ENCODE results near the gene FSTL3. TPM values are rescaled to one million over a fixed set of nuclear protein-coding genes. Genes with fewer than 3 reads are reported as not detected.
"Not testable (repeated sequence)": the region's sequence is repeated elsewhere in the genome, so short reads cannot be mapped to it uniquely, and the experiment has no call there.

Gene FSTL3
- total RNA-seq, 2 experiments from 2014 or later = 2.2 to 3.1 TPM

DNA sequence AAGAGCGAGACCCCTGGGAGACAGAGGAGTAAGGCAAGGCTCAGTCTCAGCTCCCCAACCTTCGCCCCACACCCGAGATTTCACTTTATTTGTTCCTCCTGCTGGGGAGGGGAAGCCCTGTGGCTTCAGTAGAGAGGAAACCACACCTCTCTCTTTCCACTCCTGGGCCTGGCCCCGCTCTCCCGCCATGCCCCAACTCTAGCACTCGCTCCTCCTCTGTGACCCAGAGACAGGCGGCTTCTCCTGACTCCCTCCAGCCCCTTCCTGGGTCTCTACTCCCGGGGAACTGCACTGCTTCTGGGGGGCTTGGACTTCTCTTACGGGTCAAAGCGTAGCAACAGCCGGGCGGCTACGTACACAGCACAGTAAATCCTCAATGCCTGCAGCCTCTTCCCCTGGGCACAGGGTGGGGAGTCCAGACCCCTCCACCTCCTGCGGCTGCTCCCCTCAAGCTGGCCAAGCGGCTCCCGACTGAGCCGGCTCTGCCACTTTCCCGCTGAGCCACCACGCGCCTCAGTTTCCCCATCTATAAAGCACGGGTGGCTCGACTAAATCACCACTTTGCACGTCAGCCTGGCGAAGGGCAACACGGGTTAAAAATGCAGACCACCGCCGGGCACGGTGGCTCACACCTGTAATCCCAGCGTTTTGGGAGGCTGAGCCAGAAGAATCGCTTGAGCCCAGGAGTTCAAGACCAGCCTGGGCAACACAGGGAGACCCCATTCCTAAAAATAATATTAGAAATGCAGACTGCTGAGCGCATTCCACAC, 14.6 kb upstream of the FSTL3 start:
- ATAC-seq (peak; percentile 48), DNase-seq (peak; percentile 83)
- no peaks in the 10 kb centered on the region for H3K27me3 Mint-ChIP-seq
- peaks cover 5% of the 10 kb centered on the region for H3K36me3 Mint-ChIP-seq
- H3K4me1 Mint-ChIP-seq = peaks cover 47% of the 10 kb centered on the region
- peak overlapping the region; percentile 95 for H3K27ac Mint-ChIP-seq
- CTCF ChIA-PET = interaction anchor here (1.6 to 2.2 kb wide), 2 partner anchors 18 to 151 kb away, joined by 5 to 9 read pairs; no protein-coding TSS in a partner anchor
- peak overlapping the region; percentile 94 for H3K4me3 Mint-ChIP-seq
- no peaks in the 10 kb centered on the region for H3K9me3 Mint-ChIP-seq (ENCODE audit: low read depth)

DNA sequence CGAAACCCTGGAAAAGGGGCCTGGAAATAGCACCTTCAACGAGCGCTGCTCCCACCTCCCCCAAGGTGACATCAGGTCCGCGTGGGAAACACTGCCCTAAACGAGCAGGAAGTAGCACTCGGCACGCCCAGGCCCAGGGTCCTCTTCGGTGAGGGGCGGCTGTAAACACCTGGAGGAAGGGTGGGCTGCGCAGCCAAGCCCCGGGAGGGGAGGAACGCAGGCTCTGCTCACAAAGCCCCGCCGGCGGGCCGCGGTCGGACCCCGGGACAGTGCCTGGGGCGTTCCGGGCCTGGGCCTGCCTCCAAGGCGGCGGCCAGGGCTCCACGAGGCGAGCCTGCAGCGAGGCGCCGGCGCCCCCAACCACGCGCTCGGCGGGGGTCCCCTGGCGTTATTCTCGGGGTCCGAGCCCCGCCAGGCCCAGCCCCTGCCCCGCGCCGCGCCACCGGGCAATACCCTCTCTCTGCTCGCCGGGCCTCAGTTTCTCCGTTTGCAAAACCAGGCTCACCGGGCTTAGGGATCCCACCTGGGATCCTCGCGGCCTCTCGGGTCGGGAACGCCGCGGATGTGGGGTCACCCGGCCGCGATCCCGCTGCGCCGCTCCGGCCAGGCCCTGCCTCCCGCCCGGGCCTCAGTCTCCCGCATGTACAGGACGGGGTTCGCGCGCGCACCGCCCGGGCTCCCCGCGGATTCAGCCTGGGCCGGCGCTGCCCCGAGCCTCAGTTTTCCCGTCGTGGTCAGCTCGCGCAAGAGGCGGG, 13.8 kb upstream of the FSTL3 start:
- no peaks in the 10 kb centered on the region for H3K27me3 Mint-ChIP-seq
- DNase-seq (peak; percentile 87), ATAC-seq (peak; percentile 43)
- H3K36me3 Mint-ChIP-seq = peaks cover 5% of the 10 kb centered on the region
- CTCF ChIA-PET = interaction anchor here (1.4 to 3.7 kb wide), 5 partner anchors 17 to 152 kb away, joined by 3 to 40 read pairs (median 6); no protein-coding TSS in a partner anchor
- no peaks in the 10 kb centered on the region for H3K9me3 Mint-ChIP-seq (ENCODE audit: low read depth)
- H3K4me3 Mint-ChIP-seq = peak overlapping the region; percentile 94
- peak overlapping the region; percentile 95 for H3K27ac Mint-ChIP-seq
- peaks cover 42% of the 10 kb centered on the region for H3K4me1 Mint-ChIP-seq

DNA sequence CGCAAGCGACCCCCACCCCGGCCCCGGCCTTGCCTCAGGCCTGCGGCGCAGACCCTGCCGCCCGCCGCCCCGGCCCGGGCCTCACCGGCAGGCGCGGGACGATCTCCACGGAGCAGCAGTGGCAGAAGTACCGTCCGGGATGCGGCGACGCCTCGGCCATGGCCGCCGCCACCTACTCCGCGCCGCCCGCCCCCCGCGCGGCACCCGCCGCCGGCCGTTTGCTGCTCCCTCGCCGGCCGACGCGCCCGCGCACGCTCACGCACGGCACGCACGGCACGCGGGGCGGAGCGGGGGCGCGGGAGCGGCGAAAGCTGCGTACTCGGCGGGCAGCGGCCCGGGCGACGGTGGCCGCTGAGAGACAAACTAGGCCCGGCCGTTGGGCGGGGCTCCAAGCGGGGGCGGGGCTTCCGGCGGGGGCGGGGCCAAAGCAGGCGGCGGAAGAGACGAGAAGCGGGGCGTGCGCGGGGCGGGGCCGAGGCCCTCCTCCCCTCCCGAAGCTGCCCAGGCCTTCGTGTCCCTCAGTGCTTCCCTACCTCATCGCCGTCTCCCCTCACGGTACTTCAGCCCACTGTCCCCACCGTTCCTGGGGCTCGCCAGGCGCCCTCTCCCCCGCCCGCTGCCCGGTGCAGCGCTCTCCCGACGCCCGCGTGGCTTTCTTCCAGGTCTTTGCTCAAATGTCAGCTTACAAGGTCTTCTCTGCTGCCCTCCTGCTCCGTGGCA, 13.1 kb upstream of the FSTL3 start, which contains the start of gene RNF126:
Gene RNF126, minus strand, starts transcription at position 253 of the 720 bp plus-strand sequence. Its CDS starts 93 bp downstream, at position 160.
- ATAC-seq = peak; percentile 65
- CTCF ChIA-PET = interaction anchor here (0.6 to 3.7 kb wide), 6 partner anchors 17 to 414 kb away, joined by 3 to 40 read pairs (median 4); no protein-coding TSS in a partner anchor
- Mint-ChIP-seq H3K4me3 (peak within 1 kb of the TSS; percentile 94), H3K27ac (peak within 1 kb of the TSS; percentile 95), H3K4me1 (peaks cover 40% of the 10 kb centered on the region), H3K27me3 (no peaks in the 10 kb centered on the region), H3K9me3 (ENCODE audit: low read depth) (no peaks in the 10 kb centered on the region), H3K36me3 (peaks cover 5% of the 10 kb centered on the region)
- peak; percentile 95 for DNase-seq

DNA sequence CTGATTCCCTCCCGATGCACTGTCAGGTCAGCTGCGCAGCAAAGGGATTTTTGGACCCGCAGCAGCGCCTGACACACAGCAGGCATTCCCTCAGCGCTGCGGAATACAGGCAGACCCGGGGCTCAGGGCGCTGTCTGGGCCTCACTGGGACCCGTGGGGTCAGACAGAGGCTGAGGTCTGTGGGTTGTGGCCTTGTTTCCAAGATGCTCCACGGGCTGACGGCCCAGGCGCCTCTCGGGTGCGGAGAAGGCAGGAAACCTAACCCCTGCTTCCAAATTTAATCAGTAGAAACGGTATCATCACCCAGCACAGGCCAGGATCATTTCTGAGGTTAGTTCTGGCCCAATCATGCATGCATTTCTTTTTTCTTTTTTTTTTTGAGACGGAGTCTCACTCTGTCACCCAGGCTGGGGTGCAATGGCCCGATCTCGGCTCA, 12.5 kb upstream of the FSTL3 start:
- Mint-ChIP-seq H3K4me1 (peaks cover 36% of the 10 kb centered on the region), H3K4me3 (peak overlapping the region; percentile 75), H3K9me3 (ENCODE audit: low read depth) (no peaks in the 10 kb centered on the region), H3K27ac (peak overlapping the region; percentile 84), H3K27me3 (peaks cover 5% of the 10 kb centered on the region), H3K36me3 (peaks cover 5% of the 10 kb centered on the region)
- CTCF ChIA-PET = interaction anchor here (0.6 to 3.7 kb wide), 6 partner anchors 16 to 413 kb away, joined by 3 to 40 read pairs (median 4); no protein-coding TSS in a partner anchor
- no peak for DNase-seq
- no peak for ATAC-seq

DNA sequence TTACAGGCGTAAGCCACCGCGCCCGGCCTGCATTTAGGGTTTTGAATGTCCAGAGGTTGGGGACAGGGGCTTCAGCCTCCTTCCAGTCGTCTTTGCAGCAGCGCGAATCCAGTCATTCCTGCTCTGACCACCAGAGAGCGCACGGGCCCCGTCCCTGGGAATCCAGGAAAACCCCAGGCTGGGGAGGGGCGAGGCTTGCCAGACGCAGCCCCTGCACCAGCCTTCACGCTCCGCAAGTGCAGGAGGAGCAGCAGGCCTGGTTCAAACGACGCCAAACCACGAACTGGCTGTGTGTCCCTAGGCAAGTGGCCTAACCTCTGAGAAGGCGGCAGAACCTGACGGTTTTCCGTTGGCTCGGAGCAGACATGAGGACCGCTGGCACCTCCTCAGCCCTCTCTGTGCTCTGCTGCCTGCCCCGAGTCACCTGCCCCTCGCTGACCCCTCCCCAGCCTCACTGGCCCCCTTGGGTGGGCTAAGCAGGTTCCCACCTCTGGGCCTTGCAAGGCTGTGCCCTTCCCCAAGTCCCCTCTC, 11.2 kb upstream of the FSTL3 start:
- peak overlapping the region; percentile 84 for H3K27ac Mint-ChIP-seq
- CTCF ChIA-PET = interaction anchor here (0.6 to 3.7 kb wide), 7 partner anchors 14 to 132 kb away, joined by 3 to 40 read pairs (median 3); no protein-coding TSS in a partner anchor
- peak overlapping the region; percentile 22 for H3K4me3 Mint-ChIP-seq

DNA sequence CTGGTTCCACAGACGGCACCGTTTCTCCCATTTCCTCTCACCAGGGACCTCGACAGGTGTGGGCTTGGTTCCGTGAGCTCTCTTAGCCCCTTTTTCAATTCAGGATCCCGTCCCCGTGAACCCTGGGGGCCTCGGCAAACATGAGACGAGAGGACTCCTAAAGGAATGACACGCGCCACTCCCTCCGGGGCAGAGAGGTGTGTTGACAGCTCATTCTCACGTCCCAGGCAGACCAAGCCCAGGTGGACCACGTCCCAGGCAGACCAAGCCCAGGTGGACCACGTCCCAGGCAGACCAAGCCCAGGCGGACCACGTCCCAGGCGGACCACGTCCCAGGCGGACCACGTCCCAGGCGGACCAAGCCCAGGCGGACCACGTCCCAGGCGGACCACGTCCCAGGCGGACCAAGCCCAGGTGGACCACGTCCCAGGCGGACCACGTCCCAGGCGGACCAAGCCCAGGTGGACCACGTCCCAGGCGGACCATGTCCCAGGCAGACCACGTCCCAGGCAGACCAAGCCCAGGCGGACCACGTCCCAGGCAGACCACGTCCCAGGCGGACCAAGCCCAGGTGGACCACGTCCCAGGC, 9.1 kb upstream of the FSTL3 start:
- not testable (repeated sequence) for H3K9me3 Mint-ChIP-seq (ENCODE audit: low read depth); ATAC-seq; H3K27ac Mint-ChIP-seq; DNase-seq; H3K36me3 Mint-ChIP-seq; H3K4me3 Mint-ChIP-seq
- Mint-ChIP-seq H3K27me3 (peaks cover 12% of the 10 kb centered on the region), H3K4me1 (peaks cover 16% of the 10 kb centered on the region)
- CTCF ChIA-PET = interaction anchor here (0.9 to 2.0 kb wide), 2 partner anchors 12 to 67 kb away, joined by 5 read pairs; no protein-coding TSS in a partner anchor

More for the DNA sequence above, 11.2 kb upstream of the FSTL3 start:
- Mint-ChIP-seq H3K4me1 (peaks cover 26% of the 10 kb centered on the region), H3K27me3 (peaks cover 12% of the 10 kb centered on the region), H3K9me3 (ENCODE audit: low read depth) (peaks cover 2% of the 10 kb centered on the region), H3K36me3 (peaks cover 3% of the 10 kb centered on the region)
- ATAC-seq (no peak), DNase-seq (peak; percentile 81)

DNA sequence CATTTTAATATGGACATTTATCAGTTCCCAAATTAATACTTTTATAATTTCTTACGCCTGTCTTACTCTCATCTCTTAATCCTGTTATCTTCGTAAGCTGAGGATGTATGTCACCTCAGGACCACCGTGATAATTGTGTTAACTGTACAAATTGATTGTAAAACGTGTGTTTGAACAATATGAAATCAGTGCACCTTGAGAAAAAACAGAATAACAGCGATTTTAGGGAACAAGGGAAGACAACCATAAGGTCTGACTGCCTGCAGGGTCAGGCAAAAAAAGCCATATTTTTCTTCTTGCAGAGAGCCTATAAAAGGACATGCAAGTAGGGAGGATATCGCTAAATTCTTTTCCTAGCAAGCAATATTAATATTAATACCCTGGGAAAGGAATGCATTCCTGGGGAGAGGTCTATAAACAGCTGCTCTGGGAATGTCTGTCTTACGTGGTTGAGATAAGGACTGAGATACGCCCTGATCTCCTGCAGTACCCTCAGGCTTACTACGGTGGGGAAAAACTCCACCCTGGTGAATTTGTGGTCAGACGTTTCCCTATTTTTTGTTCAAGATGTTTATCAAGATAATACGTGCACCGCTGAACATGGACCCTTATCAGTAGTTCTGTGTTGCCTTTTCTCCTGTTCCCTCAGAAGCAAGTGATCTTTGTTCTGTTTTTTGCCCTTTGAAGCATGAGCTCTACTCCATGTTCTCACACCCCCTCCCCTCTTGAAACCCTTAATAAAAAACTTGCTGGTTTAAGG, 7.3 kb upstream of the FSTL3 start:
- CTCF ChIA-PET = interaction anchor here (1.2 to 2.0 kb wide), 3 partner anchors 11 to 68 kb away, joined by 3 to 7 read pairs (median 5); no protein-coding TSS in a partner anchor
- not testable (repeated sequence) for ATAC-seq; DNase-seq; H3K27ac Mint-ChIP-seq; H3K4me1 Mint-ChIP-seq; H3K9me3 Mint-ChIP-seq (ENCODE audit: low read depth); H3K4me3 Mint-ChIP-seq; H3K36me3 Mint-ChIP-seq
- H3K27me3 Mint-ChIP-seq = peaks cover 16% of the 10 kb centered on the region

DNA sequence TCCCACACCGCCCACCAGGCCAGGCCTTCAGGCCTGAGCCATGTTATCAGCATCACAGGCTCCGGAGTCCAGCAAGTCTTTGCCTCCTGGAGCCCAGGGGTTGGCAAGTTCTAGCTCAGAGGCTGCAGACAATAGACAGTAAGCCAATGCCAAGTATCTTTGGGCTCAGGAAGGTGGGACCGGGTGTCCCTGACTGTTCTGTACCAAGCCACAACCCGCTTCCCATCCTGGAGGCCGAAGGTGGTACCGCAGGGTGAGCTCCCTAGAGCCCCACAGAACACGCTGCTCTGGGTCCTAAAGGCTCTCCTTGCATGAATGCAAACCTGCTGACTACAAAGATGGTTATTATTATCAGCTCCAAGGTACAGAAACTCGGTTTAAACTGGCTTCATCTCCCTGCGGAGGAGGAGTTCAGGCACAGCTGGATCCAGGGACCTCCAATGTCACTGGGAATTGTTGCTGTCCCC, 5.5 kb upstream of the FSTL3 start:
- no peak overlapping the region for H3K27ac Mint-ChIP-seq
- H3K36me3 Mint-ChIP-seq = no peaks in the 10 kb centered on the region

DNA sequence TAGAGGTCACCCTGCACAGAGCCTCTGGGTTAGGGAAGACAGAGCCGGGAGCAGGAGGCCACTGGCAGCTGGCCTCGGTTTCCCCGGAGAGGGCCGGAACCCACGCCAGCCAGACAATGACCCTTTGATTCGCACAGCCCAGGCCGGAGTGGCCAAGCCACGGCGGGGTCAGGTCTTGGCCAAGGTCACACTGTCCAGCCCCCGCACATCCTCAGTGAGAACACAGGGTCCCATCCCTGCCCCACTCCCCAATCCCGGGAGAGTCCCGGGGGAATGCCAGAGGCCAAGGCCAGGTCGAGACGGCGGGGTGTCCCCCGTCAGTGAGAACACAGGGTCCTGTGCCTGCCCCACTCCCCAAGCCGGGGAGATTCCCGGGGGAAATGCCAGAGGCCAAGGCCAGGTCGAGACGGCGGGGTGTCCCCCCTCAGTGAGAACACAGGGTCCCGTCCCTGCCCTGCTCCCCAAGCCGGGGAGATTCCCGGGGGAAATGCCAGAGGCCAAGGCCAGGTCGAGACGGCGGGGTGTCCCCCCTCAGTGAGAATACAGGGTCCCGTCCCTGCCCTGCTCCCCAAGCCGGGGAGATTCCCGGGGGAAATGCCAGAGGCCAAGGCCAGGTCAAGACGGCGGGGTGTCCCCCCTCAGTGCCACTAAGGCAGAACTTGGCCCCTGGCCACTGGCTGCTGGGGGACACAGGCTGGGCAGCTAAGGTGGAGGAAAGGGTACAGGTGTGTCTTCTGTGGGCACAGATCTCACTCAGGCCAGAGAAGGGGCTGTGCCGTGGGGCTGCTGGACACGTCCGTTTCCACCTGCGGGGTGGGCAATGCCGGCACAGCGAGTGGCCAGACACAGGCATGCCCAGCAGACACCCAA, 1.7 kb upstream of the FSTL3 start:
- no peaks in the 10 kb centered on the region for H3K36me3 Mint-ChIP-seq
- H3K4me3 Mint-ChIP-seq = no peak overlapping the region
- no peaks in the 10 kb centered on the region for H3K4me1 Mint-ChIP-seq
- DNase-seq (no peak), ATAC-seq (no peak)
- CTCF ChIA-PET = no interaction called here
- peaks cover 19% of the 10 kb centered on the region for H3K27me3 Mint-ChIP-seq
- H3K27ac Mint-ChIP-seq = no peak overlapping the region
- no peaks in the 10 kb centered on the region for H3K9me3 Mint-ChIP-seq (ENCODE audit: low read depth)

More for the DNA sequence above, 5.5 kb upstream of the FSTL3 start:
- DNase-seq (no peak), ATAC-seq (no peak)
- Mint-ChIP-seq H3K9me3 (ENCODE audit: low read depth) (peaks cover 2% of the 10 kb centered on the region), H3K27me3 (peaks cover 27% of the 10 kb centered on the region), H3K4me3 (no peak overlapping the region), H3K4me1 (no peaks in the 10 kb centered on the region)
- CTCF ChIA-PET = no interaction called here

DNA sequence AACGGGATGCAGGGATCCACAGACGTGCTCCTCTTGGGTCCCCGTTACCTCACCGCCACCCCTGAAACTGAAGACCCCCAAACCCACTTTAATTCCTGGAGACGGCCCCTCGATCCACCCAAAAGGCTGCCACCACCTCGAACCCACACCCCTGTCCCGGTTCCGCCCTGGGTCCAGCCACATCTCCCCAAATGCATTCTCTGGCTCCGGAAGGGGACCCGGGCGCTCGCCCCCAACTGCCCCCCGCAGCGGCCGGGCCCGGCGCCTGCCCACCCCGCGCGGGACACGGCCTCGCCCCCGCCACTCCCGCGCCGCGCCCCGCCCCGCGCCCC, 219 bp upstream of the FSTL3 start:
- Mint-ChIP-seq H3K27me3 (peaks cover 19% of the 10 kb centered on the region), H3K27ac (no peak overlapping the region), H3K4me1 (no peaks in the 10 kb centered on the region), H3K9me3 (ENCODE audit: low read depth) (no peaks in the 10 kb centered on the region), H3K36me3 (no peaks in the 10 kb centered on the region), H3K4me3 (no peak overlapping the region)
- CTCF ChIA-PET = no interaction called here
- ATAC-seq (no peak), DNase-seq (no peak)

DNA sequence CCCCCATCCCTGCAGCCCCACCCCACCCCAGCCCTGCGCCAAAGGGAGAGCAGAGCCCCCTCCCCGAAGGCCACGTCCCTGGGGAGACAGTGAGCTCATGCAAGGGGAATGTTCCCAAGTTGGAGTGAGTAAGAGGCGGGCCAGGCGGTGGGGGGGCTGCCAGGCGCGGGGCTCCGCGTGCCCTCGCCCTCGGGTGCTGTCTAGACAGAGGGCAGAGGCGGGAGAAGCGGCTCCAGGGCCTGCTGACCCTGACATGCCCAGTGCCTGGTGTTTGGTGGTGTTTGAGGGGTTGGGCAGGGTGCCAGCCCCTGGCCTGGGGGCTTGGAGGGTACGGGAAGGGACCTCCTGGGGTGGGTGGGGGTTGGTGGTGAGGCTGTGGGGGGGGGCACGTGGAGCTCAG, 1.0 kb downstream of the FSTL3 start:
- CTCF ChIA-PET = interaction anchor here (0.6 to 0.9 kb wide), 2 partner anchors 93 to 171 kb away, joined by 3 read pairs; no protein-coding TSS in a partner anchor
- no peaks in the 10 kb centered on the region for H3K9me3 Mint-ChIP-seq (ENCODE audit: low read depth)
- H3K27me3 Mint-ChIP-seq = peaks cover 19% of the 10 kb centered on the region
- H3K36me3 Mint-ChIP-seq = no peaks in the 10 kb centered on the region
- peaks cover 2% of the 10 kb centered on the region for H3K4me1 Mint-ChIP-seq
- DNase-seq = no peak
- H3K27ac Mint-ChIP-seq = no peak overlapping the region
- H3K4me3 Mint-ChIP-seq = no peak overlapping the region
- no peak for ATAC-seq
